H4 (cell line): Measurements from ENCODE around the gene TRIM22. TPM values are rescaled to one million over a fixed set of nuclear protein-coding genes. Genes with fewer than 3 reads are reported as not detected.
"Not testable (repeated sequence)": the region's sequence is repeated elsewhere in the genome, so short reads cannot be mapped to it uniquely, and the experiment has no call there.

Source experiments
- DNase-seq: peaks from one replicate; pipeline ENCODE4 v3.0.0-alpha.2; 2015; ENCODE audit warnings: low spot score
- total RNA-seq: library from RNA; depleted of rRNA; stranded (reverse); fragments of >200 nt; shearing (Covaris generic); gene quantifications from 2 replicates; pipeline ENCODE4 v1.2.3, GENCODE V29; 2014; rRNA removed

TRIM22 gene, protein sequence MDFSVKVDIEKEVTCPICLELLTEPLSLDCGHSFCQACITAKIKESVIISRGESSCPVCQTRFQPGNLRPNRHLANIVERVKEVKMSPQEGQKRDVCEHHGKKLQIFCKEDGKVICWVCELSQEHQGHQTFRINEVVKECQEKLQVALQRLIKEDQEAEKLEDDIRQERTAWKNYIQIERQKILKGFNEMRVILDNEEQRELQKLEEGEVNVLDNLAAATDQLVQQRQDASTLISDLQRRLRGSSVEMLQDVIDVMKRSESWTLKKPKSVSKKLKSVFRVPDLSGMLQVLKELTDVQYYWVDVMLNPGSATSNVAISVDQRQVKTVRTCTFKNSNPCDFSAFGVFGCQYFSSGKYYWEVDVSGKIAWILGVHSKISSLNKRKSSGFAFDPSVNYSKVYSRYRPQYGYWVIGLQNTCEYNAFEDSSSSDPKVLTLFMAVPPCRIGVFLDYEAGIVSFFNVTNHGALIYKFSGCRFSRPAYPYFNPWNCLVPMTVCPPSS
- total RNA-seq = 62.8 and 69.6 TPM in 2 replicates

DNA sequence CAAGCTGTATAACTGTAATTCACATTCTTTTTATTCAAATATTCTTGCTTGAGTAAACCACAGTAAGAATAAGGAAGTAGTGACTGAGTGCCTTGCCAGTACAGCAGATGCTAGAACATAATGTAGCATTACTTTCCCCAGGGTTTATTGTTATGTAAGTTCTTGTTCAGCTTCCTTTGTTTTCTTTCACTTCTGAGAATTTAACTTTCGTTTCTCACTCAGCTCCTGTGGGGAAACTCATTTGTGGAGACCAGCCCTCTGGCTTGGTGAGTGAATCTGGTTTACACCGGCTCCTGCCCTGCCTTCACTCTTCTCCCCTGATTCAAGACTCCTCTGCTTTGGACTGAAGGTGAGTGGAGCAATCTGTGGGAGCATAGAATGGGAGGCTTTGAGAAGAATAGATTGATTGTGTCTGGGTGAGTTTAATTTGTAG lies at the start of gene TRIM22:
Gene TRIM22 (plus strand): TSS at position 240 of the 433 bp plus-strand sequence. CDS start 6,443 bp downstream, outside the sequence.
- DNase-seq = peak; percentile 86

DNA sequence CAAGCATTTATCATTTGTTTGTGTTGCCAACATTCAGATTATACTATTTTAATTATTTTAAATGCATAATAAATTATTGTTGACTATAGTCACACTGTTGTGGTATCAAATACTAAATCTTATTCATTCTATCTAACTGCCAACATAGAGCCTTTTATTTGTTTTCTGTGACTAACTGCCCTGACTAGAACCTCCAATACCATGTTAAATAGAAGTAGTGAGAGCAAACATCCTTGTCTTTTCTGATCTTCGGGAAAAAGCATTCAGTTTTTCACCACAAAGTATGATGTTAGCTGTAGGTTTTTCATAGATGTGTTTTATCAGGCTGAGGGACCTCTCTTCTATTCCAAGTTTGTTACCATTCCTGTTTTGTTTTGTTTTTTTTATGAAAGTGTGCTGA lies 49.6 kb upstream of the TRIM22 start:
- no peak for DNase-seq

DNA sequence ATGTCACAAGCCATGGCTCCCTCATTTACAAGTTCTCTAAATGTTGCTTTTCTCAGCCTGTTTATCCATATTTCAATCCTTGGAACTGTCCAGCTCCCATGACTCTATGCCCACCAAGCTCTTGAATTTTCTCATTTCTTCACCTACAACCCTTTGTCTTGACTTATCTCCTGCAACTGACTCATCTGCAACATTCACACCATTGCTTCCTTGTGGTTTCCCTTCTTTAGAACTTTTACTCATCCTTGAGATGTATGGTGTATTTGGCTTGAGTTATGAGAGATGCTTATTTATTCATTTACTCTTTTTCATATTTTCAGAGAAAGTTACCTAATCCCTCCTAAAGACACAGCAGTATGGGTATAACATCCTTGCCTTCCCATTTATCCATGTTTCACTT lies 46.0 kb upstream of the TRIM22 start:
- DNase-seq = no peak

DNA sequence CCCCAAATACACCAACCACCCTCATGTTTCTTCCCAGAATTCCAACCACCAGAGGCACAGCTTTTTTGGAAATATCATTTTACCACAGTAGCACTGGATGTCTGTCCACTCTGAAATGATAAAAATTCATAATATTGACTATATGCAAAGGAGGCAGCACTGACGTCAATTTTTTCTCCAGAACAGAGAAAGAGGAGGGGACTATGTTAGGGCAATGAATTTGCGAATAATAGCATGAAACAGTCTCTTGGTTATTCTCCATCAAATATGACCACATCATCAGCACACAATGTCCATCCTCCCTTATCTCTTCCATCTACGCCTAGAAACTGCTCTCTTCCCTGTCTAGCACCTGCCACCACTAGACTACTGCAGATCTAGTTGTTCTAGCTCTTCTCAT lies 43.5 kb upstream of the TRIM22 start:
- no peak for DNase-seq

DNA sequence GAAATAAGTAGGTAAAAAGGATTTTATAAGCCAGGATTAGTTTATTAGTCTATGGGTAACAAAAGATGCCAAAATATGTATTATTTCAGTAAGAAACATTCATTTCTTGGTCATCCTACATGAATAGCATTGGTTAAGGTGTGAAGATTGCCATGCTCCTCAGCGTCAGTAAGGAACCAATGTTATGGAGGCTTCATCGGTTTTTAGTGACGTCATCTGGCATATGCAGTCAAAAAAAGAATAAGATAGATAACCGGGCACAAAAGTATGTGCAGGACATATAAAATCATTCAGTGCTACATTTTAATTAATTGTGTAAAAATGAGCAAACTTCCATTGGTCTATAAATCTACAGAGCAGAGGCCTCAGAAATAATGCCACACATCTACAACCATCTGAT lies 34.1 kb upstream of the TRIM22 start:
- DNase-seq = no peak

DNA sequence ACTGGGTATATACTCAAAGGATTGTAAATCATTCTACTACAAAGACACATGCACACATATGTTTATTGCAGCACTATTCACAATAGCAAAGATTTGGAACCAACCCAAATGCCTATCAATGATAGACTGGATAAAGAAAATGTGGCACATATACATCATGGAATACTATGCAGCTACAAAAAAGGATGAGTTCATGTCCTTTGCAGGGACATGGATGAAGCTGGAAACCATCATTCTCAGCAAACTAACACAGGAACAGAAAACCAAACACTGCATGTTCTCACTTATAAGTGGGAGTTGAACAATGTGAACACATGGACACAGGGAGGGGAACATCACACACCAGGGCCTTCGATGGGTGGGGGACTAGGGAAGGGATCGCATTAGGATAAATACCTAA lies 32.6 kb upstream of the TRIM22 start:
- not testable (repeated sequence) for DNase-seq

DNA sequence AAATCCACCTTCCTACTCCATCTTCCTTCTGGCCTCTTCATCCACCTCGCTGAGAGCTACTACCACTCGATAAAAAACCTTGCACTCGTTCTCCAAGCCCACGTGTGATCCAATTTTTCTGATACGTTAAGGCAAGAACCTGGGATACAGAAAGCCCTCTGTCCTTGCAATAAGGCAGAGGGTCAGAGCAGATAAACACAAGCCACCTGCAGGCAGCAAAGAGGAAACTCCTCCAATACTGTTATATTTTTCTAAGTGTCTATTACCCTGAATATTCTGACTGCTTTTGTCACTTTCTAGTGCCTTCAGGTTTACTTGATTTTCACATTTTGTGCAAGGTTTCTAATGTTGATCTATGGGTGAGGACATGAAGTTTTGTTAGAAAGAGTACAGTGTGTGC lies 31.3 kb upstream of the TRIM22 start:
- DNase-seq = no peak

DNA sequence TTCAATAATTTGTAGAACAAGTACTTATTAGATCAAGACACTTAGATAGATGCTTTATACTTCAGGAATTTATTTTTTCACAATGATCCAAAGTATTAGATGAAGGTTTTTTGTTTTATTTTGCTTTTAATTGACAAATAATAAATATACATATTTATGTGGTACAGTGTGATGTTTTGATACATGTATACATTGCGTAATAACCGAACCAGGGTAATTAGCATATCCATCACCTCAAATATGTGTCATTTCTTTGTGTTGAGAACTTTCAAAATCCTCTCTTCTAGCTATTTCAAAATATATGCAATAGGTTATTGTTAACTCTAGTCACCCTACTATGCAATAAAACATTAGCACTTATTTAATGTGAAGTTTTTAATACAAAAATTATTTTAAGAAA lies 26.1 kb upstream of the TRIM22 start:
- DNase-seq = no peak

DNA sequence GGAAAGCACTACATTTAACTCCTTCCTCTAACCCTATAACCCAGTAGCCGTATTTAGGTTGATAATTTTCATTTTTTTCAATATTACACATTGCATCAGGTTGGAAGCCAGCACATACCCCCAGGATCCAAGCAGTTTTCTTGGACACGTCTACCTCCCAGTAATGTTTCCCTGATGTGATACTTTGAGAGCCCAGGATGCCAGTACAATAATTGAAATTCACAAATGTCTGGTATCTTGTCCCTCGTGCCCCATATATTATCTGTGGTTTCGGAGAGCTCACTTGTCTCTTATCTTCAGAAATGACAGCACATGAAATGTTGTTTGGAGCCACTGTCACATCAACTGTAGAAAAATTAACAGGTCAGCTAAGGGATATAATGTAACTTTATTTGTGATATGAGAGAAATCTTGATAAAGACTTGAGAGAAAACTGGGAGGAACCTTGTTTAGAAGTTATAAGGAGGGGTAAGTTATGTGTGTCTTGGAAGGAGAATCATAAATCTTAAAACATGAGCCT lies 24.5 kb upstream of the TRIM22 start:
- no peak for DNase-seq

DNA sequence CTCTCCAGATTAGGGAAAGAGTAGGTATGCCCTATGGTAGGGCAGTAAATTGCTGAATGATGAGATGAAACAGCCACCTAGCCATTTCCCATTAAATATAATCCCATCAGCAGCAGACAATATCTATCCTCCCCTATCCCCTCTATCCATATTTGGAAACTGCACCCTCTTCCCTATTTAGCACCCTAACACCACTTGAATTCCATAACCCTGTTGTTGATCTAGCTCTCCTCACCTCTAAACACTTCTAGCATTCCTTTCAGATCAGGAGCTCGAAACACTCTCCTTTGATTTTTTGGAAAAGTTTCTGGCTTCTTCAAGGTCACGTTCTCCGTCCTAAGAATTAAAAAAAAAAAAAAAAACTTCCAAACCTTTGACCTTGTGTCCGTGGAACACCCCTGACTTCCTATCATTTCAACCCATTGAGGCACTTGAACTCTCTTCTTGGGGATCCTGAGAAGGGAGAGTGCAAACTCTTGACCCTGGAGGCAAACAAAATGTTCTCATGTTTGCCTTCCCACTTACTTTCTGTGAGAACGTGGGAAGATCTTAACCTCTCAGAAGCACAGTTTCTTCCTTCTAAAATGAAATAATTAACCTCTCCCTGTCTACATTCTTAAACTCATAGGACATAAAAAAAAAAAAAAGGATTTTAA lies 23.7 kb upstream of the TRIM22 start:
- no peak for DNase-seq

DNA sequence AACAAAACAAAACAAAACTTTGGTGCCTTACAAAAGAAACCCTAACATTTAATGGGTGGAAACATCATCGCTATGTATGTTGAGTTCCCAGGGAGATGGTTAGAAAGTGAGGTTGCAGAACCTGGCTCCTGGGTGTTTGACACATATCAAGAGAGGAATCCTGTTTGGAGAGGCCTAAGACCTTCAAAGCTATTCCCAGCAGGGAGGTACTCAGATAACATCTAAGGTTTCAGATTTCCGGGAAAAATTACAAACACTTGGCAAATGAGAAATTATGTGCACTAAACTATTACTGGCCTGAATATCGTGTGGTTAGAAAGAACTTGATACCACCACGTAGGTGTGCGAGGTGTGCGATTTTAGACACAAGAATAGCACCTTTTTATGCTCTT lies 23.2 kb upstream of the TRIM22 start:
- no peak for DNase-seq

DNA sequence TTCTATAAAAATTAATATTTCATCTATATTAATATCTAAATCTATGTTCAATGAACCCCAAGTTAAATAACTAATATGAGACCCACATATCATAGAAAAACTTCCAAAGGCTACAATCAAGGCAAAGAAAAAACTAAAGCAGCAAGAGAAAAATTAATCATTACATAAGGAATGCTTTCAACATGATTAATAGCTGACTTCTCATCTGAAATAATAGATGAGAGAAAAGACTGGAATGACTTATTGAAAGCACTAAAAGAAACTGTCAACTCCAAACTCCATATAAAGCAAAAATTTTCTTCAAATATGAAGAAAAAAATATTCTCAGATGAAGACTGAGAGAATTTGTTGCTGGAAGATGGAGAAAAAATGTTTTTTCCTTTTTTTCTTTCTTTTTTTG lies 17.8 kb upstream of the TRIM22 start:
- DNase-seq = no peak

DNA sequence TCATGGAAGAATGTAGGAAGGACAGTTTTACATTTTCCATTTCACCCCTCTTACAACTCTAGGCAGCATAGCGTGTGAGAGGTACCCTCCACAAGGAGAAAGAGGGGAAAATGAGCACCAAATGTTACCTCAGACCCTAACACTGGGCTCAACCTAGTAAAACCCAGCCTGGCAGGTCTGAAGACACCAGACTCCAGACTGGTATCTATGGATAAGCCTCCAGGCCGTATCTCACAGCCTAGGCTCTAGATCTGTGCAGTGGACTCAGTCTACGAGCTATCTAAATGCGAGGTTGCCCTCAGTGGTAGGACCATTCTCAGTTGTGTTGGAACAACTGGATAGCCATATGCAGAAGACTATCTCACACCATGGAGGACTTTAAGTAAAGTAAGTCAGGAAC lies 15.2 kb upstream of the TRIM22 start:
- no peak for DNase-seq

DNA sequence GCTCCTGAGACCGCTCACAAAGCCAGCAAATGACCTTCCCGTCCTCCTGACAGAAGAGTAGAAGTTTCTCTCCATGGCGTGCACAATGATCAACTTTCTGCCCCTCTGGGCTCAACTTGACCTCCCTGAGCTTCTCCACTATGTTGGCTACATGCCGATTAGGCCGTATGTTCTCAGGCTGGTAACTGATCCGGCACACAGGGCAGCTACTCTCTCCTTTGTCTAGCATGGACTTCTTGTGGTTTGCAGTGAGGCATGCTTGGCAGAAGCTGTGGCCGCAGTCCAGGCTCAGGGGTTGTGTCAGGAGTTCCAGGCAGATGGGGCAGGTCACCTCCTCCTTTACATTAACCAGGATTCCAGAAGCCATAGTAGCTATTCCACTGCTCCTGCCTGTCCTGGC lies 9.8 kb upstream of the TRIM22 start:
- DNase-seq = no peak

DNA sequence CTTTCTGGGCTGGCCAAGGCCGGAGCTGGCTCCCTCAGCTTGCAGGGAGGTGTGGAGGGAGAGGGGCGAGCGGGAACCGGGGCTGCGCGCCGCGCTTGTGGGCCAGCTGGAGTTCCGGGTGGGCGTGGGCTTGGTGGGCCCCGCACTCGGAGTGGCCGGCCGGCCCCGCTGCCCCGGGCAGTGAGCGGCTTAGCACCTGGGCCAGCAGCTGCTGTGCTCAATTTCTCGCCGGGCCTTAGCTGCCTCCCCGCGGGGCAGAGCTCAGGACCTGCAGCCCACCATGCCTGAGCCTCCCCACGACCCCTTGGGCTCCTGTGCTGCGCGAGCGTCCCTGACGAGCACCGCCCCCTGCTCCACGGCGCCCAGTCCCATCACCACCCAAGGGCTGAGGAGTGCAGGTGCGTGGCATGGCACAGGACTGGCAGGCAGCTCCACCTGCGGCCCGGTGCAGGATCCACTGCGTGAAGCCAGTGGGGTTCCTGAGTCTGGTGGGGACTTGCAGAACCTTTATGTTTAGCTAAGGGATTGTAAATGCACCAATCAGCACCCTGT lies 6.6 kb upstream of the TRIM22 start:
- not testable (repeated sequence) for DNase-seq

DNA sequence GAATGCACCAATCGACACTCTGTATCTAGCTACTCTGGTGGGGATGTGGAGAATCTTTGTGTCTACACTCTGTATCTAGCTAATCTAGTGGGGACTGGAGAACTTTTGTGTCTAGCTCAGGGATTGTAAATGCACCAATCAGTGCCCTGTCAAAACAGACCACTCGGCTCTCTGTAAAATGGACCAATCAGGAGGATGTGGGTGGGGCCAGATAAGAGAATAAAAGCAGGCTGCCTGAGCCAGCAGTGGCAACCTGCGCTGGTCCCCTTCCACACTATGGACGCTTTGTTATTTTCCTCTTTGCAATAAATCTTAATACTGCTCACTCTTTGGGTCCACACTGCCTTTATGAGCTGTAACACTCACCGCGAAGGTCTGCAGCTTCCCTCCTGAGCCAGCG lies 6.0 kb upstream of the TRIM22 start:
- DNase-seq = not testable (repeated sequence)

DNA sequence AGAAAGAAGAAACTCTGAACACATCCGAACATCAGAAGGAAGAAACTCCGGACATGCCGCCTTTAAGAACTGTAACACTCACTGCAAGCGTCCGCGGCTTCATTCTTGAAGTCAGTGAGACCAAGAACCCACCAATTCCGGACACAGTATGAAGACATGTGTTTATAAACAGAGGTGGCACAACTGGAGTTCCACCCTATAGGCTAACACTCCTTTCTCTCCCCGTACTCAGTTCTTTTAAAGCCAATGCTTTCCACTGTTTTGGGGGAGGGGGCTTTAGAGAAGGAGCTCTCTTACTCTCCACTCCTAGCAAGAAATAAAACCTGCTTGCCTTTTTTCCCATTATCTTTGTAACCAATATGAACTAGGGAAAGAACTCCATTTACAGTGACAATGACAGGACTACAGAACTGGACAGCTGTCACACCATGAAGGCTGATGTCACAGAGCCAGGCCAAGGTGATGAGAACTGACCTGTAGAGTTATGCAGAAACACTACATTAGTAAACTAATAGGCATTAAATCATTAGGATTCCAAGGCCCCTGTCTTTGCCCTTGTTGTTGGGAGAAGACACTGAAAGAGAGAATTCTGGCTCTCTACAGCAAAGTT lies 5.4 kb upstream of the TRIM22 start:
- no peak for DNase-seq

DNA sequence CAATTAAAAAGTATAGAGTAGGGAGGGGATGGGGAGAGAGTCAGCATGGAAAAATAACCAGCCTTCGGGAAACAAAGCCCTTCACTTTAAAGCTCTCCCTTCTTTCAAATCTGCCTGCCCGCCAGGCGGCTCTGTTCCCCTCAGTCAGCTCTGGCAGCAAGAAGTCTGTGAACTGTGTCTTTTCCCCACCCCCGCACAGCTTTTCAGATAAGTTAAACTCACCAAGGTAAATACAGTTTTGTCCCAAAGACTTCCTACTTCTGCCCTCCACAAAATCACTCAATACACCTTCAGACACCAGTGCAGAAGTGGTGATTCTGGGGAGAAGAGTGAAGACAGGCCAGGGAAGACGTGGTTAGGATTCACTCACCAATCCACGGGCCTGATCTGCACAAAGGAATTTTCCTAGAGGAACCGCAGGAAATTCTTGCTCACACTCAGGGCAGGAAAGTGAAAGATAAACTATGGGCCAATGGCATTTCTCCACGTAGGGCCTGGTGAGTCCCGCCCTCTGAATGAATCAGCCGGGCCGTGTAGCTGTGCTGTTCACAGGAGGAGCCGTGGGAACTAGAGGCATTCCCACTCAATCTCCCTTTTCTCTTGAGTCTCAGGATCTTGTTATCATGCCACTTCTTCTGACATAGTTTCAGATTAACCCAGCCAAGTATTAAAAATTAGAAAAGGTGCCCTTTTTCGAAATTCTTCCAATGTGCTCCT lies 4.8 kb upstream of the TRIM22 start, which contains the start of gene TRIM5:
Gene TRIM5 (minus strand): TSS at position 429 of the 717 bp plus-strand sequence. CDS start 4,897 bp downstream, outside the sequence.
- peak; percentile 98 for DNase-seq

DNA sequence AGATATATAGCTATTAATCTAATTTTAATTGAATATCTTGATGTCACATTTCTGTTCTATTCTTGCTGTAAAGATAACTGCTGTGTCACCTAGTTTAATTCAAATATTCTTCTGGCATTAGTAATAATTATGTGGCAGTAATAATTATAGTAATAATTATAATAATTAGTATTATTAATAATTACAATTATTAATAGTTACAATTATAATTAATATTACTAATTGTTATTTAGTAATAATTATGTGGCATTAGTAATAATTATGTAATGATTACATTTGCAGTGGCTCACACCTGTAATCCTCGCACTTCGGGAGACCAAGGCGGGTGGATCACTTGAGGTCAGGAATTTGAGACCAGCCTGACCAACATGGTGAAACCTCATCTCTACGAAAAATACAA lies 3.2 kb upstream of the TRIM22 start:
- no peak for DNase-seq

DNA sequence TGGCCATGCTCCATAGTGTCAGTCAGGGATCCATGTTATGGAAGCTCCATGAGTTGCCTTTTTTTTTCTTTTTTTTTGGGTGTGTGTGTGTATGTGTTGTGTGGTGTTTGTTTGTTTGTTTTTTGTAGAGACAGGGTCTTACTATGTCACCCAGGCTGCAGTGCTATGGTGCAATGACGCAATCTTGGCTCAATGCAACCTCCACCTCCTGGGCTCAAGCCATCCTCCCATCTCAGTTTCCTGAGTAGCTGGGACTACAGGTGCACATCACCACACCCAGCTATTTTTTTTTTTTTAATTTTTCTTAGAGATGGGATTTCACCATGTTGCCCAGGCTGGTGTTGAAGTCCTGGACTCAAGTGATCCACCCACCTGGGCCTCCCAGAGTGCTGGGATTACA lies 1.1 kb upstream of the TRIM22 start:
- no peak for DNase-seq

DNA sequence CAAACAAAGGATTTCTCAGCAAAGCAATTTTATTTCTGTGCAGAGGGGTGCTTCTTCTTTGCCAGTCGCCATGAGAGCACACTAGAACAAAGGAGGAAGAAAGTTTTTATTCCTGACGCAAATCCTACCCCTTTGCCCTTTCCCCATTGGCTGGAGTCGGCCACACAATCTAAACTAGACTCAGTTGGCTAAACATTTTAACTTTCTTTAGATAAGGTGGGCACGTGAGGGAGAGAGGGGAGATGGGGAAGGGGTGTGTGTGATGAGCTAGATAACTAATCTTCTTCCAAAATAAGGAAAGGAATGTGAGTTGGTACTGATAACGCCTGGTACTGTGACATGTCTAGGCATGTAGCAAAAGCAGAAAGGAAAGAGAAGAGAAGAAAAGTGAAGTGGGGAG lies 626 bp downstream of the TRIM22 start:
- peak; percentile 34 for DNase-seq
